ENCODE measurements around the gene GNB1L. TPM values are rescaled to one million over a fixed set of nuclear protein-coding genes. Genes with fewer than 3 reads are reported as not detected.

GNB1L gene
- total and polyA plus RNA-seq, 4 donors, result 3.2 to 10.3 (median 5.3) TPM

GRCh38 chr22:19845054-19845722 is 9.5 kb downstream of the GNB1L start:
- no peak overlapping the region for H3K27ac ChIP-seq (ENCODE audit: low read depth, low read length)
- H3K9me3 ChIP-seq (ENCODE audit: control insufficient read depth, insufficient read depth, low read length), result no peaks in the 10 kb centered on the region
- no peaks in the 10 kb centered on the region for H3K27me3 ChIP-seq (ENCODE audit: control insufficient read depth, insufficient read depth, low read length)
- no peak overlapping the region for H3K4me3 ChIP-seq (ENCODE audit: low read depth, low read length)
- DNase-seq (ENCODE audit: low read depth in 4 of 6, low spot score in 6 of 6), result no peak
- 85% methylated on average over 7 of the region's 8 CpGs for WGBS (ENCODE audit: insufficient coverage)
- peaks cover 31% of the 10 kb centered on the region for H3K4me1 ChIP-seq (ENCODE audit: control insufficient read depth, insufficient read depth, low read length)
- peaks cover 47% of the 10 kb centered on the region for H3K36me3 ChIP-seq (ENCODE audit: control insufficient read depth, insufficient read depth, low read length)

- H3K27ac ChIP-seq (ENCODE audit: low read depth, low read length), result no peak overlapping the region
Measured at GRCh38 chr22:19844377-19845053, 10.2 kb downstream of the GNB1L start.

GRCh38 chr22:19843857-19844376 is 10.8 kb downstream of the GNB1L start:
- Histone ChIP-seq H3K36me3 (ENCODE audit: control insufficient read depth, insufficient read depth, low read length) (peaks cover 40% of the 10 kb centered on the region), H3K4me1 (ENCODE audit: control insufficient read depth, insufficient read depth, low read length) (peaks cover 31% of the 10 kb centered on the region), H3K27ac (ENCODE audit: low read depth, low read length) (no peak overlapping the region), H3K27me3 (ENCODE audit: control insufficient read depth, insufficient read depth, low read length) (no peaks in the 10 kb centered on the region), H3K9me3 (ENCODE audit: control insufficient read depth, insufficient read depth, low read length) (no peaks in the 10 kb centered on the region), H3K4me3 (ENCODE audit: low read depth, low read length) (no peak overlapping the region)
- DNase-seq (ENCODE audit: low read depth in 4 of 6, low spot score in 6 of 6), result no peak
- 68% methylated on average over 11 of the region's 11 CpGs for WGBS (ENCODE audit: insufficient coverage)

More at GRCh38 chr22:19844377-19845053, 10.2 kb downstream of the GNB1L start:
- Histone ChIP-seq H3K4me3 (ENCODE audit: low read depth, low read length) (no peak overlapping the region), H3K9me3 (ENCODE audit: control insufficient read depth, insufficient read depth, low read length) (no peaks in the 10 kb centered on the region), H3K4me1 (ENCODE audit: control insufficient read depth, insufficient read depth, low read length) (peaks cover 31% of the 10 kb centered on the region), H3K27me3 (ENCODE audit: control insufficient read depth, insufficient read depth, low read length) (no peaks in the 10 kb centered on the region), H3K36me3 (ENCODE audit: control insufficient read depth, insufficient read depth, low read length) (peaks cover 41% of the 10 kb centered on the region)
- peak in 2 of 6 donors; percentile 6 to 61 for DNase-seq (ENCODE audit: low read depth in 4 of 6, low spot score in 6 of 6)
- WGBS (ENCODE audit: insufficient coverage), result 60% methylated on average over 18 of the region's 18 CpGs

- WGBS (ENCODE audit: insufficient coverage), result 63% methylated on average over 25 of the region's 27 CpGs
- H3K27me3 ChIP-seq (ENCODE audit: control insufficient read depth, insufficient read depth, low read length), result no peaks in the 10 kb centered on the region
- no peak overlapping the region for H3K4me3 ChIP-seq (ENCODE audit: low read depth, low read length)
- peaks cover 34% of the 10 kb centered on the region for H3K36me3 ChIP-seq (ENCODE audit: control insufficient read depth, insufficient read depth, low read length)
- H3K27ac ChIP-seq (ENCODE audit: low read depth, low read length), result no peak overlapping the region
- peak in 1 of 6 donors; percentile 17 for DNase-seq (ENCODE audit: low read depth in 4 of 6, low spot score in 6 of 6)
- no peaks in the 10 kb centered on the region for H3K9me3 ChIP-seq (ENCODE audit: control insufficient read depth, insufficient read depth, low read length)
- peaks cover 31% of the 10 kb centered on the region for H3K4me1 ChIP-seq (ENCODE audit: control insufficient read depth, insufficient read depth, low read length)
Measured at GRCh38 chr22:19843107-19843856, 11.4 kb downstream of the GNB1L start.

GRCh38 chr22:19842393-19843106 is 12.1 kb downstream of the GNB1L start:
- H3K4me1 ChIP-seq (ENCODE audit: control insufficient read depth, insufficient read depth, low read length), result peaks cover 31% of the 10 kb centered on the region
- WGBS (ENCODE audit: insufficient coverage), result 58% methylated on average over 12 of the region's 12 CpGs

GRCh38 chr22:19841641-19842392 is 12.9 kb downstream of the GNB1L start:
- Histone ChIP-seq H3K27ac (ENCODE audit: low read depth, low read length) (no peak overlapping the region), H3K36me3 (ENCODE audit: control insufficient read depth, insufficient read depth, low read length) (peaks cover 25% of the 10 kb centered on the region), H3K4me3 (ENCODE audit: low read depth, low read length) (no peak overlapping the region), H3K9me3 (ENCODE audit: control insufficient read depth, insufficient read depth, low read length) (no peaks in the 10 kb centered on the region), H3K4me1 (ENCODE audit: control insufficient read depth, insufficient read depth, low read length) (peaks cover 31% of the 10 kb centered on the region), H3K27me3 (ENCODE audit: control insufficient read depth, insufficient read depth, low read length) (no peaks in the 10 kb centered on the region)
- WGBS (ENCODE audit: insufficient coverage), result 73% methylated on average over 8 of the region's 8 CpGs
- no peak for DNase-seq (ENCODE audit: low read depth in 4 of 6, low spot score in 6 of 6)

More at GRCh38 chr22:19842393-19843106, 12.1 kb downstream of the GNB1L start:
- H3K36me3 ChIP-seq (ENCODE audit: control insufficient read depth, insufficient read depth, low read length), result peaks cover 31% of the 10 kb centered on the region
- H3K9me3 ChIP-seq (ENCODE audit: control insufficient read depth, insufficient read depth, low read length), result no peaks in the 10 kb centered on the region
- peak in 1 of 6 donors; percentile 34 for DNase-seq (ENCODE audit: low read depth in 4 of 6, low spot score in 6 of 6)
- H3K4me3 ChIP-seq (ENCODE audit: low read depth, low read length), result no peak overlapping the region
- H3K27ac ChIP-seq (ENCODE audit: low read depth, low read length), result no peak overlapping the region
- no peaks in the 10 kb centered on the region for H3K27me3 ChIP-seq (ENCODE audit: control insufficient read depth, insufficient read depth, low read length)

GRCh38 chr22:19840955-19841640 is 13.6 kb downstream of the GNB1L start:
- no peak for DNase-seq (ENCODE audit: low read depth in 4 of 6, low spot score in 6 of 6)
- Histone ChIP-seq H3K4me3 (ENCODE audit: low read depth, low read length) (no peak overlapping the region), H3K27me3 (ENCODE audit: control insufficient read depth, insufficient read depth, low read length) (no peaks in the 10 kb centered on the region), H3K4me1 (ENCODE audit: control insufficient read depth, insufficient read depth, low read length) (peaks cover 31% of the 10 kb centered on the region), H3K9me3 (ENCODE audit: control insufficient read depth, insufficient read depth, low read length) (no peaks in the 10 kb centered on the region), H3K27ac (ENCODE audit: low read depth, low read length) (no peak overlapping the region), H3K36me3 (ENCODE audit: control insufficient read depth, insufficient read depth, low read length) (peaks cover 22% of the 10 kb centered on the region)
- WGBS (ENCODE audit: insufficient coverage), result 89% methylated on average over 3 of the region's 6 CpGs

- peaks cover 31% of the 10 kb centered on the region for H3K4me1 ChIP-seq (ENCODE audit: control insufficient read depth, insufficient read depth, low read length)
- no peak overlapping the region for H3K27ac ChIP-seq (ENCODE audit: low read depth, low read length)
- DNase-seq (ENCODE audit: low read depth in 4 of 6, low spot score in 6 of 6), result no peak
- H3K27me3 ChIP-seq (ENCODE audit: control insufficient read depth, insufficient read depth, low read length), result no peaks in the 10 kb centered on the region
- H3K9me3 ChIP-seq (ENCODE audit: control insufficient read depth, insufficient read depth, low read length), result no peaks in the 10 kb centered on the region
- WGBS (ENCODE audit: insufficient coverage), result no CpG with 5 or more reads among the region's 4 CpGs
- H3K36me3 ChIP-seq (ENCODE audit: control insufficient read depth, insufficient read depth, low read length), result peaks cover 15% of the 10 kb centered on the region
- no peak overlapping the region for H3K4me3 ChIP-seq (ENCODE audit: low read depth, low read length)
Measured at GRCh38 chr22:19840059-19840458, 14.6 kb downstream of the GNB1L start.
